ENCODE measurements around the gene PXK. TPM values are rescaled to one million over a fixed set of nuclear protein-coding genes. Genes with fewer than 3 reads are reported as not detected.

PXK gene
- total RNA-seq, 1 experiment from 2014 or later: 4.4 TPM

DNA sequence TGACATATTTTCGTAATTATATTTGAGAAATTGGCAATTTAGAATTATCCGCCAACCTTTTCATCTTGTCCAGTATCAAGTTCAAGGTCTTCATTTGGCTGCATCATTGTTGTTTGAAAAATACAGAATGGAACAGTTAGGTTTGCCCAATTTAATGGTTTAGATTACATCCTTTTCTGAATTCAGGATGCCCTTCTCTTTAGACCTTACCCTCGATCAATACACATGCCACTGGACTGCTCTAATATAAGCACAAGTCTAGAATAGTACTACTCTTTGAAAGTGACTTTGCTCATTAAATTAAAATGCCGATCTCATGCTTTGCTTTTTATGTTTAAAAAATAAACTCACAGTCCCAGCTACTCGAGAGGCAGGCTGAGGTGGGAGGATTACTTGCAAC lies 44.5 kb downstream of the PXK start:
- CTCF ChIA-PET: no interaction called here

DNA sequence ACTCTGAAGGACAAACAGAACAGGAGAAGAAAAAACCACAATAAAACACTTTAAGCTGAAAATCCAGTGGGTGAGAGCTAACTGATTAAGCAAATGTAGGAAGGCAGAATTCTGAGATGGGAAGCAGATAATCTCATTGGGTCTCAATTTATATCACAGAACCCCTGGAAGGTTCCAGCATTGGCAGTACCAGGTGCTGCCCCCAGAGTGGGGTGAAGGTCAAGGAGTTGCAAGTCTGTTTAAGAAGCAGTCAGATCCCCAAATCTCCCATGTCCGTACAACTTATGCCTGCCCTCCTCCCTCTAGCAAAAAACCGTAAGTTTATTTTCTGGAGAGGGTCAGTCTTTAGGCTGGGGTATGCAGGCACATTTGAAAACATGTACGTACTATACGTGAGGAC lies 45.1 kb downstream of the PXK start:
- BruUV-seq (replicated peaks): no TSS peak
- H3K9me2 ChIP-seq (ENCODE audit: insufficient read depth): no peaks in the 10 kb centered on the region
- peaks cover 4% of the 10 kb centered on the region; the same call in 1 of the 2 replicates for H3K36me3 ChIP-seq (ENCODE audit: low read depth)
- no peaks in the 10 kb centered on the region for H3K79me2 ChIP-seq (ENCODE audit: low read depth)
- no peak overlapping the region for H3K4me3 ChIP-seq
- no peaks in the 10 kb centered on the region for H3K4me1 ChIP-seq (replicated peaks; ENCODE audit: insufficient read depth)
- TF ChIP-seq, protein P1, sequence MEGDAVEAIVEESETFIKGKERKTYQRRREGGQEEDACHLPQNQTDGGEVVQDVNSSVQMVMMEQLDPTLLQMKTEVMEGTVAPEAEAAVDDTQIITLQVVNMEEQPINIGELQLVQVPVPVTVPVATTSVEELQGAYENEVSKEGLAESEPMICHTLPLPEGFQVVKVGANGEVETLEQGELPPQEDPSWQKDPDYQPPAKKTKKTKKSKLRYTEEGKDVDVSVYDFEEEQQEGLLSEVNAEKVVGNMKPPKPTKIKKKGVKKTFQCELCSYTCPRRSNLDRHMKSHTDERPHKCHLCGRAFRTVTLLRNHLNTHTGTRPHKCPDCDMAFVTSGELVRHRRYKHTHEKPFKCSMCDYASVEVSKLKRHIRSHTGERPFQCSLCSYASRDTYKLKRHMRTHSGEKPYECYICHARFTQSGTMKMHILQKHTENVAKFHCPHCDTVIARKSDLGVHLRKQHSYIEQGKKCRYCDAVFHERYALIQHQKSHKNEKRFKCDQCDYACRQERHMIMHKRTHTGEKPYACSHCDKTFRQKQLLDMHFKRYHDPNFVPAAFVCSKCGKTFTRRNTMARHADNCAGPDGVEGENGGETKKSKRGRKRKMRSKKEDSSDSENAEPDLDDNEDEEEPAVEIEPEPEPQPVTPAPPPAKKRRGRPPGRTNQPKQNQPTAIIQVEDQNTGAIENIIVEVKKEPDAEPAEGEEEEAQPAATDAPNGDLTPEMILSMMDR (conservative IDR thresholded peaks at IDR 0.05): no peak
- no peak for TF ChIP-seq EZH2 (IDR thresholded peaks at IDR 0.05; ENCODE audit: low read depth)
- no peaks in the 10 kb centered on the region for H3K9me3 ChIP-seq (ENCODE audit: insufficient read depth, low read depth)
- H3K27me3 ChIP-seq (ENCODE audit: insufficient read depth, low read depth): no peaks in the 10 kb centered on the region
- POLR2A ChIA-PET (ENCODE audit: unreplicated experiment): interaction anchor here (0.6 kb wide), 1 partner anchor 109 kb away, joined by 7 read pairs; no protein-coding TSS in a partner anchor
- H3K4me2 ChIP-seq: no peak overlapping the region
- no peak overlapping the region for H3K27ac ChIP-seq
- CTCF ChIA-PET: no interaction called here
- no peaks in the 10 kb centered on the region for H4K20me1 ChIP-seq (ENCODE audit: insufficient read depth)
- no peak for DNase-seq
- intact Hi-C loops (cut with micrococcal nuclease; ENCODE audit: unreplicated experiment): no loop called here
- no peaks in the 10 kb centered on the region for H3F3A ChIP-seq (ENCODE audit: insufficient read depth, low read depth)
- H2AFZ ChIP-seq: no peak overlapping the region

More for the DNA sequence above, 44.5 kb downstream of the PXK start:
- no peaks in the 10 kb centered on the region for H3K9me3 ChIP-seq (ENCODE audit: insufficient read depth, low read depth)
- H3K4me3 ChIP-seq: no peak overlapping the region
- no peaks in the 10 kb centered on the region for H3K36me3 ChIP-seq (ENCODE audit: low read depth)
- no peaks in the 10 kb centered on the region for H3K79me2 ChIP-seq (ENCODE audit: low read depth)
- no peaks in the 10 kb centered on the region for H3F3A ChIP-seq (ENCODE audit: insufficient read depth, low read depth)
- no peaks in the 10 kb centered on the region for H3K4me1 ChIP-seq (replicated peaks; ENCODE audit: insufficient read depth)
- intact Hi-C loops (cut with micrococcal nuclease; ENCODE audit: unreplicated experiment): no loop called here
- H3K4me2 ChIP-seq: no peak overlapping the region
- TF ChIP-seq EZH2 (IDR thresholded peaks at IDR 0.05; ENCODE audit: low read depth): no peak
- TF ChIP-seq, protein P1 (conservative IDR thresholded peaks at IDR 0.05): no peak
- H3K27ac ChIP-seq: no peak overlapping the region
- no peaks in the 10 kb centered on the region for H3K9me2 ChIP-seq (ENCODE audit: insufficient read depth)
- no peaks in the 10 kb centered on the region for H4K20me1 ChIP-seq (ENCODE audit: insufficient read depth)
- H3K27me3 ChIP-seq (ENCODE audit: insufficient read depth, low read depth): no peaks in the 10 kb centered on the region
- DNase-seq: no peak
- POLR2A ChIA-PET (ENCODE audit: unreplicated experiment): interaction anchor here (0.6 kb wide), 1 partner anchor 109 kb away, joined by 7 read pairs; no protein-coding TSS in a partner anchor
- no peak overlapping the region for H2AFZ ChIP-seq
- no TSS peak for BruUV-seq (replicated peaks)

DNA sequence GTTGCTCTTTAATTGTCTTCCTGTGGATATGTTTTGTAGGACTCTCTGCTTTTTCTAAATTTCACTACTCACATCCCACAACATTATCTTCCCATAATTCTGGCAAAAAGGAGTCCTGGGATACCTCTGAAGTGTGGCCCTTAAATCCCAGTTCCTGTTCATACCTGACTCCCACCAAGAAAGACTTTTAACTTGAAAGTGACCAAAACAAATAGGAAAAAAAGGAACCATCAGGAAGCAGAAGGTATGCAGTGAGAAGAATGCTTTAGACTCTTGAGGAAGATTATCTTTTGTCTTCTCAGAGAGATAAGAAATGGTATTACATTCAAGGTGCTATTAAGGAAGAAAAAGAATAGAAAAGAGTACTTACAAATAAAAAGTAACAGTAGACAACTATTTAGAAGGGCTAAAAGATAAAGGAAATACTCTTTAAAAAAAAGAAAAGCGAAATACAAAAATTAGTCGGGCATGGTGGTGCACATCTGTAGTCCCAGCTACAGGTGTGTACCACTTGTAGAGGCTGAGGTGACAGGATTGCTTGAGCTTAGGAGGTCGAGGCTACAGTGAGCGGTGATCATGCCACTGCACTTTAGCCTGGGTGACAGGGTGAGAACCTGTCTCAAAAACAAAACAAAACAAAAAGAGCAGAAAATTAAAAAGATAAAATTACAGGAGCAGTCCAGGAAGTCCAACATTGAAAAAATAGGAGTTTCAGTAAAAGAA lies 46.8 kb downstream of the PXK start:
- no peak overlapping the region for H3K27ac ChIP-seq
- no peaks in the 10 kb centered on the region for H3K9me2 ChIP-seq (ENCODE audit: insufficient read depth)
- peaks cover 8% of the 10 kb centered on the region; the same call in 1 of the 2 replicates for H3F3A ChIP-seq (ENCODE audit: insufficient read depth, low read depth)
- no peak for TF ChIP-seq EZH2 (IDR thresholded peaks at IDR 0.05; ENCODE audit: low read depth)
- TF ChIP-seq, protein P1 (conservative IDR thresholded peaks at IDR 0.05): no peak
- H3K27me3 ChIP-seq (ENCODE audit: insufficient read depth, low read depth): no peaks in the 10 kb centered on the region
- intact Hi-C loops (cut with micrococcal nuclease; ENCODE audit: unreplicated experiment): loop anchor here (5.0 kb wide), 1 partner anchor 47 kb away; the partner anchor contains the start of gene PXK
- H3K4me3 ChIP-seq: no peak overlapping the region
- H3K79me2 ChIP-seq (ENCODE audit: low read depth): no peaks in the 10 kb centered on the region
- POLR2A ChIA-PET (ENCODE audit: unreplicated experiment): no interaction called here
- no peaks in the 10 kb centered on the region for H3K9me3 ChIP-seq (ENCODE audit: insufficient read depth, low read depth)
- peaks cover 4% of the 10 kb centered on the region; the same call in 1 of the 2 replicates for H3K36me3 ChIP-seq (ENCODE audit: low read depth)
- H2AFZ ChIP-seq: no peak overlapping the region
- no peak overlapping the region for H3K4me2 ChIP-seq
- CTCF ChIA-PET: interaction anchor here (0.6 kb wide), 2 partner anchors 9 to 191 kb away, joined by 3 to 5 read pairs; no protein-coding TSS in a partner anchor
- DNase-seq: no peak
- no peaks in the 10 kb centered on the region for H4K20me1 ChIP-seq (ENCODE audit: insufficient read depth)
- BruUV-seq (replicated peaks): no TSS peak
- H3K4me1 ChIP-seq (replicated peaks; ENCODE audit: insufficient read depth): peaks cover 7% of the 10 kb centered on the region
